WTC11 (cell line): ENCODE measurements around the gene RNF113A. TPM values are rescaled to one million over a fixed set of nuclear protein-coding genes. Genes with fewer than 3 reads are reported as not detected.
"Not testable (repeated sequence)": the region's sequence is repeated elsewhere in the genome, so short reads cannot be mapped to it uniquely, and the experiment has no call there.

Source experiments
- ATAC-seq: fragments of 200-7000 bp; cut with Tn5 transposase; 2 replicates; pipeline ENCODE4 v1.10.0; 2021; ENCODE audit warnings: mild to moderate bottlenecking, moderate library complexity
- CTCF ChIA-PET: fragments of 300-600 bp; sonication (Branson Sonifier 250); formaldehyde crosslinking; loops from one replicate; lab custom pipeline; 2021; ENCODE audit warnings: antibody characterized with exemption; lab: Charles Lee
- POLR2A ChIA-PET: fragments of 350-600 bp; sonication (Branson Sonifier 250); formaldehyde crosslinking; loops from one replicate; lab custom pipeline; 2021; ENCODE audit warnings: antibody characterized with exemption; lab: Charles Lee
- DNase-seq: peaks from one replicate; pipeline ENCODE4 v3.0.0; 2021; ENCODE audit warnings: low spot score
- H3K27ac Mint-ChIP-seq: 2 replicates; pipeline ENCODE4 v1.8.0; 2021; ENCODE audit warnings: mixed read lengths
- H3K27me3 Mint-ChIP-seq: 2 replicates; pipeline ENCODE4 v1.8.0; 2021; ENCODE audit warnings: low read depth, mild to moderate bottlenecking, moderate library complexity, mixed read lengths
- H3K36me3 Mint-ChIP-seq: 2 replicates; pipeline ENCODE4 v1.8.0; 2021; ENCODE audit warnings: mixed read lengths
- H3K4me1 Mint-ChIP-seq: 2 replicates; pipeline ENCODE4 v1.8.0; 2022; ENCODE audit warnings: mixed read lengths
- H3K4me3 Mint-ChIP-seq: 2 replicates; pipeline ENCODE4 v1.8.0; 2021; ENCODE audit warnings: mild to moderate bottlenecking, moderate library complexity, mixed read lengths
- H3K9me3 Mint-ChIP-seq: 2 replicates; pipeline ENCODE4 v1.8.0; 2021; ENCODE audit warnings: mixed read lengths
- total RNA-seq: library from RNA; stranded (reverse); gene quantifications from 3 replicates; pipeline ENCODE4 v1.2.3, GENCODE V29; 2021

RNF113A gene
- total RNA-seq, 1 experiment from 2014 or later = 16.9 TPM

GRCh38 chrX:119821703-119822102 is 49.8 kb downstream of the RNF113A start:
- H3K9me3 Mint-ChIP-seq, ATAC-seq, POLR2A ChIA-PET, H3K4me3 Mint-ChIP-seq, H3K27me3 Mint-ChIP-seq, H3K27ac Mint-ChIP-seq, H3K36me3 Mint-ChIP-seq, DNase-seq, H3K4me1 Mint-ChIP-seq: not testable (repeated sequence)
- CTCF ChIA-PET = interaction anchor here (0.7 kb wide), 1 partner anchor 304 kb away, joined by 3 read pairs; no protein-coding TSS in a partner anchor

Other genes with a start within 250 kb of the RNF113A start
- gene SEPTIN6, start 178.6 kb downstream of the RNF113A start, total RNA-seq = 52.1 to 62.9 TPM (median 53.6 TPM) in 3 replicates
- gene SOWAHD, start 113.1 kb downstream of the RNF113A start, total RNA-seq = 3.6 to 5.0 TPM (median 4.3 TPM) in 3 replicates
- 1,551 to 1,842 TPM (median 1,763 TPM) in 3 replicates for gene RPL39, start 80.1 kb downstream of the RNF113A start, total RNA-seq
- 19.2 to 23.1 TPM (median 23.0 TPM) in 3 replicates for gene UPF3B, start 18.8 kb downstream of the RNF113A start, total RNA-seq
- 84.3 to 89.9 TPM (median 89.4 TPM) in 3 replicates for gene NDUFA1, start 99 bp upstream of the RNF113A start, total RNA-seq
- 0.85 to 1.6 TPM in 2 of 3 replicates, not detected in the other for gene AKAP14, start 24.2 kb upstream of the RNF113A start, total RNA-seq
- gene NKAP, start 72.0 kb upstream of the RNF113A start, total RNA-seq = 6.4 to 6.9 TPM (median 6.7 TPM) in 3 replicates
- 0.23 TPM in 1 of 3 replicates, not detected in the others for gene RHOXF2B, start 206.0 kb upstream of the RNF113A start, total RNA-seq
- not detected in 3 replicates for gene RHOXF1, start 244.2 kb upstream of the RNF113A start, total RNA-seq